ENCODE measurements around the gene FBN2.

DNA sequence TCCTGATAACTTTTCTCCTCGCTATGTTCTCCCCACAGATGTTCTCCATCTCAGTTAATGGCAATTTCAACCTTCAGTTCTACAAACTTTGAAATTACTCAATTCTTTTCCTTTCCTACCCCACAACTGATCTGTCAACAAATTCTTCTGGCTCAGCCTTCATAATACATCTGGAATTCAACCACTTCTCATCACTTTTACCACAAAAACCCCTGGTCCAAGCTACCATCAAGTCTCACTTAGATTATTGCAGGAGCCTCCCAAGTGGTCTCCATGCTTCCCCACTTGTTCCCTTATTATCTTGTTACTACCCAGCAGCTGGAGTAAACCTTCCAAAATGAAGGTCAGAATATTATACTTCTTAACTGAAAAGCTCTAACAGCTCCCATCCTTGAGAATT, 110.1 kb downstream of the FBN2 start:
- TF ChIP-seq POLR2A (IDR thresholded peaks at IDR 0.05) (no peak), POLR2AphosphoS5 (IDR thresholded peaks at IDR 0.05) (no peak), EP300 (IDR thresholded peaks at IDR 0.05) (no peak)
- TF ChIP-seq, protein P1, sequence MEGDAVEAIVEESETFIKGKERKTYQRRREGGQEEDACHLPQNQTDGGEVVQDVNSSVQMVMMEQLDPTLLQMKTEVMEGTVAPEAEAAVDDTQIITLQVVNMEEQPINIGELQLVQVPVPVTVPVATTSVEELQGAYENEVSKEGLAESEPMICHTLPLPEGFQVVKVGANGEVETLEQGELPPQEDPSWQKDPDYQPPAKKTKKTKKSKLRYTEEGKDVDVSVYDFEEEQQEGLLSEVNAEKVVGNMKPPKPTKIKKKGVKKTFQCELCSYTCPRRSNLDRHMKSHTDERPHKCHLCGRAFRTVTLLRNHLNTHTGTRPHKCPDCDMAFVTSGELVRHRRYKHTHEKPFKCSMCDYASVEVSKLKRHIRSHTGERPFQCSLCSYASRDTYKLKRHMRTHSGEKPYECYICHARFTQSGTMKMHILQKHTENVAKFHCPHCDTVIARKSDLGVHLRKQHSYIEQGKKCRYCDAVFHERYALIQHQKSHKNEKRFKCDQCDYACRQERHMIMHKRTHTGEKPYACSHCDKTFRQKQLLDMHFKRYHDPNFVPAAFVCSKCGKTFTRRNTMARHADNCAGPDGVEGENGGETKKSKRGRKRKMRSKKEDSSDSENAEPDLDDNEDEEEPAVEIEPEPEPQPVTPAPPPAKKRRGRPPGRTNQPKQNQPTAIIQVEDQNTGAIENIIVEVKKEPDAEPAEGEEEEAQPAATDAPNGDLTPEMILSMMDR (IDR thresholded peaks at IDR 0.05): no peak
